NCI-H146 (cell line): ENCODE data around the gene KL.

Source experiments
- DNase-seq: peaks from one replicate; lab custom pipeline; 2025; lab: John Stamatoyannopoulos, UW

KL gene

DNA sequence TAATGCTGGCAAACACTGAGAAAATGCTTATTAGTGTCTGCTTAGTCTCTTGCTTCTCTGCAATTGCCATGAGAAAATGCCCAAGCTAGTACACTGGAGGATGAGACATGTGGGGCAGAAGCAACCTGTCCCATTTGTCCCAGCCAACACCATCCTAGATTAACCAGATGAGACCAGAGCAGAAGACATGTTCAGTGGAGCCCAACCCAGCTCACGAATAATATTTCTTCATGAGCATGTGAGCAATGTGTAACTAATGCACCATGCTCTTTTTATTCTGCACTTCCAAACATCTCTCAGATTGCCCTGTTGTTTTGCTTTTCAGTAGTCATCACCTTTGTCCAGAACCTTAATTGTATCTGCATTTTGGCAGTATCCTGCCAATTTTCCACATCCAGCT lies 21.4 kb downstream of the KL start:
- DNase-seq = no peak

DNA sequence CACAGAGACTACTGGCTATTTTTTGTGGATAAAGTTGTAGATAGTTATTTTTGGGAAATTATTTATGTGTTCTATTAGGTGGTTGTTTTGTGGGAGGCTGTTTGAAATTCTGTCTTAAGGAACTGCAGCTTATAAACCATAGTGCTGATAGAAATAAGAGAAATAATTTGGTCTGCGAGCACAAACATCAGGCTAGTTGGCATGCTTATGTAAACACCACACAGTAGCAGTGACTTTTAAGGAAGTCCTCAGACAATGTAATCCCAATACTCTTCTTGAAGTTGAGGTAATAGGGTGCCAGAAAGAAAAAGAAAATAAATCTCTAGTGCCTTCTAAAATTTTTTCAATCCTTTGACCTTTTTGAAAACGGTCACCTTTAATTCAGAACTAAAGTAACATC lies 23.9 kb downstream of the KL start:
- DNase-seq = no peak

- no peak for DNase-seq
Observed at GRCh38 chr13:33045851-33046592, 29.8 kb downstream of the KL start.

DNA sequence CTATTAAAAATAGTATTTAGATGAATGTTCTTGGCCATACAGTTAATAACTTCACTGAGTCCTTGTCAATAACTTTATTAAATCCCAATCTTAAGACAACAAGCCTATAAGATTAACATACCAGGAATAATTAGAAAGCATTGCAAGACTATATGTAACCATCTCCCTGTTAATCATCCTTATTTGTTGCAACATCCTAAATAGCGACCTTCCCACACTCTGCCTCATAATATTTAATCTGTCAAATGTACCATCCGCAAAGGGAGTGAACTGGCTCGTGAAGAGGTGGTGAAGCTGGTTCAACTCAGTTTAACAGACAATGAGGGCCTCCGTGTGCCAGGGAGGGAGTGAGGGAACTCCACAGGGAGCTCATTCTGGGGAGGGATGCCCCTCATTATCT lies 33.9 kb downstream of the KL start:
- no peak for DNase-seq

DNA sequence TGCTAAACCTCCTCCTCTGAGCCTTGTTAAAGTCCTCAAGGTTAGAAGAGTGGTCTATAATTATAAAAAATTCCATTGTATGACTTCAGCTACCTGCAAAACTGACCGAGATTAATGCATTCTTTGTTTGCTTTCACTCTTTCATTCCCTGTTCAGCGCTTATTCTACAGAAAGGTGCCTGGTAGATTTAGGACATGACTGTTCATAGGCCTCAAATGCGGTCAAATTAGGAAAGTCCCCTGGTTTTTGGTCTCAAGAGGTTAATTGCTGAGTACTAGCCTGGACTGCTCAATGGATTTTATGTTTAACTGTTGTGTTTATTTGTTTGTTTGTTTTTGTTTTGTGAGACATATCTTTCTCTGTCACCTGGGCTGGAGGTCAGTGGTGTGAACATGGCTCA lies 35.4 kb downstream of the KL start:
- no peak for DNase-seq

GRCh38 chr13:33052506-33053280 lies 36.5 kb downstream of the KL start:
- no peak for DNase-seq

- no peak for DNase-seq
Observed at GRCh38 chr13:33053397-33054066, 37.3 kb downstream of the KL start.

DNA sequence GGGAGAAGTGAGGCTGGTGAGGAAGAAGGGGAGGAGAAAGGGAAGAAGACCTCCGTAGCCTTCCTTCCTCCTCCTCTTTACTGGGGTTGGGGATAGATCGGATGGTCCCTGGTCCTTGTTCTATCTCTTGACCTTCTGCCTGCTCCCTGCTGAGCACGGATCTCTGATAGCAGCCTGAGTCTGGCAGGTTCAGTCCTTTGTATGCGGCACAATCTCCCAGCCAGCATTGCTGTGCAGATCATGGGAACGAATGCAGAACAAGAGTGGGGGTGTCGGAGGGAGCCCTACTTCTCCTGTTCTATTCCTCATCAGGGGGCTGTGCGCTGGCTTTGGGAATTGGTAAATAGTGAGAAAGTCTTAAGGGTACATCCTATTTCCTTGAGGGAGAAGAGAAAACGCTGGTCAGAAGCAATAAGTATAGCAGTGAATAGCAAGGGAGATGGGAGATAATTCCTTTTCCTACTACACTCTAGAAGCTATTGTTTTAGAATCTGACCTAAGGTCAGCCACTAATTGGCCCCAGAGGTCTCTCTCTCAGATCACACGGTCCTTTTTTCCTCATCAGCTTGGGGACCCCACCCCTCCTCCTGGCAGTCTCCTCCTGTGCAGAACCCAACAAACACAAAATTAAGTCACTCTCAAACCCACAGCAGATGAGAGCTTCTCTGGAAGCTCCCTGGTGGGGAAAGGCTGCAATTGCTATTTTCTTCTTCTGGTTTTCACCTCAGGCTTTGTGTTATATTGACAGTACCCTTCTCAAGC lies 41.0 kb downstream of the KL start:
- DNase-seq = no peak

DNA sequence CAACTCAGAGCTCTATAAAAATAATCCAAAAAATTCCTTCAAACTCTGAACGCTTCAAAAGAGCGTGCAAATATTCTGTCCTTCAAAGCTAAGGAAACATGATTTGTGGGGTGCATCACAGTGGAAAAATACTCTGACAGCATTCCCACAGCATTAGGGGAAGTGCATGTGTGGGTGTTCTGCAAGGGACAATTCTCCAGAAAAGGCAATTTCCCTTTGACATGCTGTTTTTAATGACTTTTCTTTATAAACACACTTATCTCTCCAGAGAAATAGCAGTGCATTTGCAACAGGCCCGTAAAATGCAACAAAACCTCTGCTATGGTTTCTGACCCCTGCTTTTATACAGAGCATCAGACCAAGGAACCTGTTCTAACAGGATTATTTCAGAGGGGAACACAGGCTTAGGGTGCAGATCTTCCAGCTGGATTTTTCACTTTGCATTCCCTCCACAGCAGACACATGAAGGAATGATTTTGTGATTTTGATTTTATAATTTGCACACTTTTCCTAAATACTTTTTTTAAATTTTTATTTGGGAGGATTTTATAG lies 42.6 kb downstream of the KL start:
- DNase-seq = no peak

GRCh38 chr13:33060815-33061214 lies 44.6 kb downstream of the KL start:
- DNase-seq = no peak

GRCh38 chr13:33066329-33066728 lies 50.1 kb downstream of the KL start:
- DNase-seq = no peak

- DNase-seq = no peak
Observed at GRCh38 chr13:33069365-33069764, 53.1 kb downstream of the KL start.

DNA sequence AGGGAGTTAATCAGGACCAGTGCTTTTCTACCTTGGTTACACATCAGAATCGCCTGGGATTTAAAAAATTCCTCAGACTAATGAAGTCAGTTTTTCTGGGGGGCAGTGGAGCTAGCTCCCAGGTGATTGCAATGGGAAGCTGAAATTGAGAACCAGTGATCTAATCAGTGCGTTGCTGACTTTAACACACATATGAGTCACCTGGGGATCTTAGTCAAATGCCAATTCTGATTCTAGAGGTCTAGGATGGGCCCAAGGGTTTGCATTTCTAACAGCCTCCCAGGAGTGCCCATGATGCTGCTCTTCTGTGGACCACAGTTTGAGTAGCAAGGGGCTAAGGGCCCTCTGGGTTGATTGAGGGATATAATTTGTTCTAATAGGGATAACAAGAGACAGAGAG lies 54.5 kb downstream of the KL start:
- DNase-seq = no peak

GRCh38 chr13:33072282-33072681 lies 56.1 kb downstream of the KL start:
- no peak for DNase-seq

- no peak for DNase-seq
Observed at GRCh38 chr13:33072759-33073158, 56.5 kb downstream of the KL start.

DNA sequence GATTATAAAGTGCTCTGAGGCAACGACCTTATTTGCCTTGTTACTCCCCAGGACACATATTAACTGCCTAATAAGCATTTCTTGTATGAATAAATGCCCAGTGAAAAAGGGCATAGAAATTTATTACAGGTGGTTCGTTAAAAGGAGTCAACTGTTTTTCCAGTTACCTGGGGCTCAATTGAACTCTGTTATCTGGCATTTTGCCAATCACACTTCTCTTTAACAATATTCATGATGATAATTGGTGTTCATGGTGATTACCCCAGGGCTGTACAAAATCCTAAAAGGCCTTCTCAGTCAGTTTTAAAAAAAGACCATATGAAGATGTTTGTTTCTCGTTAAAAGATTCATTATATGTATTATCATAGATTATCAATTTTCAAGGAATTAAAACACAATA lies 57.1 kb downstream of the KL start:
- DNase-seq = peak; percentile 79

GRCh38 chr13:33076001-33076992 lies 60.1 kb downstream of the KL start:
- no peak for DNase-seq

DNA sequence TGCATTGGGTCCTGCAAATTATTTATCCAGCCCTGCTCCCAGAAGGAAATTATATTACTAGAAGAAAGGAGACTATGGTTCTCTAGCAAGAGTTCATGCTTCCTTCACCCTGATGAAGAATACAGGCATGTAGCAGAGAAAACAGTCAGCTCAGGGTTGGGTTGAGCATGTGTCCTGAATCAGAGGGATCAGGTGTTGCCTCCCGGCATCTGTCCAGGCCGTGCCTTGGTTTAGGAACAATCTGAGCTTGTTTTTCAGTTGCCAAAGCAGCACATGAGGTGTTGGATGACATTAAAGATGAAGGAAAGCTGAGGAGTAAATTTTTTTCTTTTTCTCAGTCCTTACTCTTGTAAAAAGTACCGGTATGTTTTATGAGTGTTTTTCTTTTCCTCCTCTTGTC lies 62.0 kb downstream of the KL start:
- DNase-seq = no peak

GRCh38 chr13:33079960-33080359 lies 63.7 kb downstream of the KL start:
- no peak for DNase-seq

DNA sequence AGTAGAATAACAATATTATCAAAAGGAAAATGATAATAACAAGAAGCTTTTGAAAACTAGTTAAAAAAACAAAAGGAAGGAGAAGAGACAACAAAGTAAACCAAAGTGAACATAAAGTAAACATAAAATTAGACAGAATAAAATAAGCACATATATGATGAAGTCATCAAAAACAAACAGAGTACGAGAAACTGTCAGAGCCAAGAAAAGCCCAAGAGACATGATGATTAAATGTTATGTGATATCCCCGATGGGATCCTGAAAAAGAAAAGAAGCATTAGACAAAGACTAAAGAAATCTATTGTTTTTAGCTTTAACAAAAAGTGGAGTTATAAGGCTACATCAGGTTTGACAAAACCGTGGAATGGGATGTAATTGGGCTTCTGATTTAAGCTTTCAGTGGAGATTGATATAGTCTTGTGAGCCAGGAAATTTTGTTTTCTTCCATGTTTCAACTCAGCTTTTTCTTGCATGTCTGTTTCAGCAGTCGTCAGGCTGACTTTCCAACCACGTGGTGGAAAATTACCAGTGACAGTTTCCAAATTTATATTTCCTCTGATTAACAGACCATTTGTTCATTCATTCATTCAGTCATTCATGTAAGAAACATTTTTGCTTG lies 64.9 kb downstream of the KL start:
- DNase-seq = no peak
